Stimulated activated naive B cell treated with anti-CD40 and anti-IgM and Interleukin-4, amounts not matched to agents 10 μg/mL and 1 μg/mL and 100 μg/mL, for 72 hours (primary cell): ENCODE data around the gene SPATA24.
"Not testable (repeated sequence)": the region's sequence is repeated elsewhere in the genome, so short reads cannot be mapped to it uniquely, and the experiment has no call there.

Source experiments
- ATAC-seq, 2 donors: fragments of 150-1000 bp; cut with Tn5 transposase; replicated peaks; 2 replicates each; pipeline ENCODE4 v1.10.0; 2021; ENCODE audit warnings: moderate library complexity in 1 of 2
- DNase-seq: peaks from one replicate; pipeline ENCODE4 v3.0.0; 2021
- H3K27ac Mint-ChIP-seq: one replicate; pipeline ENCODE4 v1.8.0; 2022; ENCODE audit warnings: mild to moderate bottlenecking, mixed read lengths
- H3K27me3 Mint-ChIP-seq, 2 donors: one replicate each; pipeline ENCODE4 v1.8.0; 2022; ENCODE audit warnings: mixed read lengths in 2 of 2
- H3K36me3 Mint-ChIP-seq, 2 donors: one replicate each; pipeline ENCODE4 v1.8.0; 2022; ENCODE audit warnings: mixed read lengths in 2 of 2, mild to moderate bottlenecking in 1 of 2
- H3K4me1 Mint-ChIP-seq, 2 donors: one replicate each; pipeline ENCODE4 v1.8.0; 2022; ENCODE audit warnings: mixed read lengths in 2 of 2, mild to moderate bottlenecking in 1 of 2
- H3K4me3 Mint-ChIP-seq, 2 donors: one replicate each; pipeline ENCODE4 v1.8.0; 2022; ENCODE audit warnings: mild to moderate bottlenecking in 2 of 2, mixed read lengths in 2 of 2, moderate library complexity in 1 of 2
- H3K9me3 Mint-ChIP-seq, 2 donors: one replicate each; pipeline ENCODE4 v1.8.0; 2022; ENCODE audit warnings: mixed read lengths in 2 of 2, mild to moderate bottlenecking in 1 of 2

Gene SPATA24

DNA sequence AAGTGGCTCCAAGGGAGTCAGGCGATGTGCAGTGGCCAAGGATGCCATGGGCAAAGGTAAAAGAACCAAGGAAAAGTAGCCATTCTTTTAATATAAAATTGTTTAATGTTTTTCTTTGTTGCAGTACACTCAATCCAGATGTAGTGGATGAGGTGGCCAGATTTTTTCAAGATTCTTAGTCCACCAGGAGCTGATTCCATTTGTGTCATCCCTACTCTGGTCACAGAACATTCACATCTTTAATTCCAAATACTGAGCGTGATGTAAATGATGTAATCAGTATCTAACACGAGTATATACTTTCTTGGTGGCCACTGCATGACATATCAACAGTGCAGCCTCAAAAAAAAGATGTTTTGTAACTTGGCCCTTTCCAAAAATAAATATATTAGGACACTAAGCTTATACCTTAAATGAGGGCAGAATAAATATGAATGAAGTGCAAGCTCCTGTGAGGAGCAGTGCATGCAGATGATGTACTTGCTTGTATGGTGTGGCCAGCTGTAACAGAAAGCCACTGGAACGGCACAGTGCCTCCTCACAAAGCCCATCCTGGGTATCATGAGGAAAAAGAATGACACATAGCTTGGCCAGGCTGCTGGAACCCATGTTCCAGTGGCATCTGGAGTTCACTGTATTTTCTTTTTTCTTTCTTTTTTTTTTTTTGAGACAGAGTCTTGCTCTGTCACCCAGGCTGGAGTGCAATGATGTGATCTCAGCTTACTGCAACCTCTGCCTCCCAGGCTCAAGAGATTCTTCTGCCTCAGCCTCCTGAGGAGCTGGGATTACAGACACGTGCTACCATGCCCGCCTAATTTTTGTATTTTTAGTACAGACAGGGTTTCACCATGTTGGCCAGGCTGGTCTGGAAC is 6.5 kb upstream of the SPATA24 start:
- H3K27ac Mint-ChIP-seq = no peak overlapping the region
- peaks cover 16 to 29% of the 10 kb centered on the region in 2 donors for H3K4me1 Mint-ChIP-seq
- ATAC-seq (no peak), DNase-seq (no peak)
- H3K27me3 Mint-ChIP-seq = no peaks in the 10 kb centered on the region
- H3K9me3 Mint-ChIP-seq = no peaks in the 10 kb centered on the region
- H3K4me3 Mint-ChIP-seq = no peak overlapping the region
- peaks cover 11 to 19% of the 10 kb centered on the region in 2 donors for H3K36me3 Mint-ChIP-seq

DNA sequence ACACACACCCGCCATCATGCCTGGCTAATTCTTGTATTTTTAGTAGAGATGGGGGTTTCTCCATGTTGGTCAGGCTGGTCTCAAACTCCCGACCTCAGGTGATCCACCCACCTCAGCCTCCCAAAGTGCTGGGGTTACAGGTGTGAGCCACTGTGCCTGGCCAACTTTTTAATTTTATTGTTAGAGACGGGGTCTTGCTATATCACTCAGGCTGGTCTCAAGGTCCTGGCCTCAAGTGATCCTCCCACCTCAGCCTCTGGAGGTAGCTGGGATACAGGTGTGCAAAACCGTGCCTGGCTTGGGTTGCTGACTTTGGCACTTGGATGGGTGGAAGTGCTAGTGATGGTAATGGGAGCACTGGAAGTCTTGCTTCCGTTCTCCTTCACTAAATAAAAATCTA is 5.2 kb upstream of the SPATA24 start:
- Mint-ChIP-seq H3K4me1 (peaks cover 21 to 27% of the 10 kb centered on the region in 2 donors), H3K36me3 (peaks cover 14 to 19% of the 10 kb centered on the region in 2 donors), H3K27ac (peak overlapping the region; percentile 51)
- not testable (repeated sequence) for ATAC-seq, H3K4me3 Mint-ChIP-seq, DNase-seq, H3K9me3 Mint-ChIP-seq, H3K27me3 Mint-ChIP-seq

- Mint-ChIP-seq H3K4me3 (no peak overlapping the region), H3K27ac (peak overlapping the region; percentile 70), H3K36me3 (peaks cover 6 to 11% of the 10 kb centered on the region in 2 donors), H3K9me3 (peaks cover 0 to 1% of the 10 kb centered on the region in 2 donors), H3K27me3 (no peaks in the 10 kb centered on the region), H3K4me1 (peaks cover 24 to 34% of the 10 kb centered on the region in 2 donors)
- ATAC-seq (no peak), DNase-seq (no peak)
These were observed 4.3 kb upstream of the SPATA24 start for GRCh38 chr5:139408191-139408590.

GRCh38 chr5:139407517-139407916 is 3.6 kb upstream of the SPATA24 start:
- peak; percentile 62 to 64 for ATAC-seq
- Mint-ChIP-seq H3K27me3 (no peaks in the 10 kb centered on the region), H3K4me1 (peaks cover 30 to 41% of the 10 kb centered on the region in 2 donors), H3K4me3 (peak overlapping the region; percentile 4 to 28), H3K27ac (peak overlapping the region; percentile 70), H3K9me3 (peaks cover 0 to 1% of the 10 kb centered on the region in 2 donors), H3K36me3 (peaks cover 4% of the 10 kb centered on the region in 2 donors)
- DNase-seq = no peak

- Mint-ChIP-seq H3K36me3 (peaks cover 3 to 4% of the 10 kb centered on the region in 2 donors), H3K4me1 (peaks cover 30 to 44% of the 10 kb centered on the region in 2 donors), H3K4me3 (no peak overlapping the region), H3K9me3 (peaks cover 0 to 1% of the 10 kb centered on the region in 2 donors), H3K27me3 (no peaks in the 10 kb centered on the region), H3K27ac (peak overlapping the region; percentile 70)
- DNase-seq (no peak), ATAC-seq (no peak)
These were observed 3.1 kb upstream of the SPATA24 start for GRCh38 chr5:139406963-139407362.

GRCh38 chr5:139404484-139404840 is 573 bp upstream of the SPATA24 start:
- Mint-ChIP-seq H3K9me3 (peaks cover 0 to 1% of the 10 kb centered on the region in 2 donors), H3K36me3 (peaks cover 5 to 6% of the 10 kb centered on the region in 2 donors), H3K27me3 (no peaks in the 10 kb centered on the region), H3K4me3 (peak overlapping the region; percentile 85 to 87), H3K4me1 (peaks cover 35 to 50% of the 10 kb centered on the region in 2 donors), H3K27ac (peak overlapping the region; percentile 97)
- DNase-seq (no peak), ATAC-seq (no peak)

GRCh38 chr5:139403418-139403786 is 487 bp downstream of the SPATA24 start:
- no peak for ATAC-seq
- peaks cover 5 to 7% of the 10 kb centered on the region in 2 donors for H3K36me3 Mint-ChIP-seq

GRCh38 chr5:139402561-139403158 is 1.2 kb downstream of the SPATA24 start:
- peaks cover 7 to 9% of the 10 kb centered on the region in 2 donors for H3K36me3 Mint-ChIP-seq
- peak overlapping the region; percentile 97 for H3K27ac Mint-ChIP-seq
- no peaks in the 10 kb centered on the region for H3K27me3 Mint-ChIP-seq
- H3K4me1 Mint-ChIP-seq = peaks cover 38 to 50% of the 10 kb centered on the region in 2 donors
- H3K9me3 Mint-ChIP-seq = peaks cover 0 to 1% of the 10 kb centered on the region in 2 donors
- ATAC-seq = no peak
- peak overlapping the region; percentile 85 to 87 for H3K4me3 Mint-ChIP-seq
- DNase-seq = no peak

More at GRCh38 chr5:139403418-139403786, 487 bp downstream of the SPATA24 start:
- H3K27ac Mint-ChIP-seq = peak overlapping the region; percentile 97
- no peaks in the 10 kb centered on the region for H3K27me3 Mint-ChIP-seq
- H3K4me3 Mint-ChIP-seq = peak overlapping the region; percentile 85 to 87
- DNase-seq = no peak
- H3K4me1 Mint-ChIP-seq = peaks cover 41 to 56% of the 10 kb centered on the region in 2 donors
- peaks cover 0 to 1% of the 10 kb centered on the region in 2 donors for H3K9me3 Mint-ChIP-seq

DNA sequence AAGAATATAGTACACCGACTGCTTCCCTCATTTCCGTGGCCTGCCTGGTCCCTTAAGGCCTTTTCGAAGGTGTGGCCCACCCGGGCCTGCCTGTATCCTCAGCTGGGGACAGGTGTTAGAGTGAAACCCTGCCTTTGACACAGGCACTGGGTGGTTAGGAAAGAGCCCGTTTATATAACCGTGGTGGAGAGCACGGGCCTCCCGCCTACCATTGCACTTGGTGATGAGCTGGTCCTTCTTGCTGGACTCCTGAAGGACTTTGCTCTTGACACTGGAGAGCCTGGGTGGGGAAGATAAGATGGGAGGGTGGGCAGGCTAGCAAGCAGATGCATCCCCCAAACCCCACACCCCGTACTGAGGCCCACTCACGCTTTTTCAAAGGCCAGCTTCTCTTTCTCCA is 2.3 kb downstream of the SPATA24 start:
- no peak overlapping the region for H3K27ac Mint-ChIP-seq

GRCh38 chr5:139399501-139400121 is 4.3 kb downstream of the SPATA24 start:
- Mint-ChIP-seq H3K4me3 (peak overlapping the region; percentile 8 to 40), H3K27ac (peak overlapping the region; percentile 93), H3K4me1 (peaks cover 38 to 52% of the 10 kb centered on the region in 2 donors), H3K36me3 (peaks cover 24 to 27% of the 10 kb centered on the region in 2 donors), H3K27me3 (no peaks in the 10 kb centered on the region), H3K9me3 (peaks cover 0 to 1% of the 10 kb centered on the region in 2 donors)
- DNase-seq = no peak
- ATAC-seq = peak in 1 of 2 donors; percentile 47

More for the DNA sequence above, 2.3 kb downstream of the SPATA24 start:
- H3K27me3 Mint-ChIP-seq = no peaks in the 10 kb centered on the region
- no peak overlapping the region for H3K4me3 Mint-ChIP-seq
- DNase-seq (no peak), ATAC-seq (no peak)
- peaks cover 14 to 15% of the 10 kb centered on the region in 2 donors for H3K36me3 Mint-ChIP-seq
- H3K4me1 Mint-ChIP-seq = peaks cover 33 to 50% of the 10 kb centered on the region in 2 donors
- peaks cover 0 to 1% of the 10 kb centered on the region in 2 donors for H3K9me3 Mint-ChIP-seq

DNA sequence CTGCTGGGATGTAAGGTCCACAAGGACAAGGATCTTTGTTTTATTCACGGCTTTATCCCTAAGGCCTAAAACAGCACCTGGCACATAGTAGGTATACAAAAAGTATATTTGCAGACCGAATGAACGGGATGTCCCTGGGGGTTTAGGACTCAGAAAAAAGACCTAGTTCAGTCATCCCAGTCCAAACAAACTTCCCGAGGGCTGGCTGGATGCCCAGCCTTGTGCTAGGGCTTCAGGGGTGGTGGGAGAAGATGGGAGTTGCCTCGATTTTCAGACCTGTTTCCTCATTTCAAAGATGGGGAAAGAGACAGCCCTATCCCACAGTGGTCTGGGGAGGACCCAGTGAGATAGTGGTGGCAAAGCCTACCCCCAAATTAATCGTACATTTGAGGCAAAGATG is 6.0 kb downstream of the SPATA24 start:
- Mint-ChIP-seq H3K27ac (peak overlapping the region; percentile 42), H3K4me1 (peaks cover 28 to 50% of the 10 kb centered on the region in 2 donors), H3K9me3 (no peaks in the 10 kb centered on the region), H3K36me3 (peaks cover 24 to 25% of the 10 kb centered on the region in 2 donors), H3K27me3 (no peaks in the 10 kb centered on the region), H3K4me3 (no peak overlapping the region)
- DNase-seq (no peak), ATAC-seq (no peak)

DNA sequence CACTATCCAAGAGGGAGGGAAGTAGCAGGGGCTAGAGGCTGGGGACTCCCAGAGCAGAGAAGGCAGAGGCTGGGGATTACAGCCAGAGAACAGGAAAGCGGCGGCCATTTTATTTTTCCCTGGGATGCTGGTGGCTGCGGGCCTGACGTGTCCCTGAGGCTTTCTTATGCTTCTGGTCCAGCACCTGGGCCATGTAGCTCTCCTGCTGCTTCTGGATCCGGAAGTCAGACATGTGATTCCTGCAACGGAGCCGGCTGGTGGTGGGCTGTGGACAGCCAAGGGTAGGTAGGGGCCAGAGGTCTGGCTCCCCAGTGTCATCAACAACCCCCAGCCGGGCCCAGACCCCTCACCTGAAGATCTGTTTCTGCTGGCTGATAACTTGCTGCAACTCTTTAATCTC is 7.2 kb downstream of the SPATA24 start:
- H3K27me3 Mint-ChIP-seq = no peaks in the 10 kb centered on the region
- H3K27ac Mint-ChIP-seq = peak overlapping the region; percentile 33
- peaks cover 25 to 29% of the 10 kb centered on the region in 2 donors for H3K36me3 Mint-ChIP-seq
- no peak for ATAC-seq
- H3K9me3 Mint-ChIP-seq = no peaks in the 10 kb centered on the region
- DNase-seq = no peak
- peaks cover 30 to 48% of the 10 kb centered on the region in 2 donors for H3K4me1 Mint-ChIP-seq
- H3K4me3 Mint-ChIP-seq = no peak overlapping the region

DNA sequence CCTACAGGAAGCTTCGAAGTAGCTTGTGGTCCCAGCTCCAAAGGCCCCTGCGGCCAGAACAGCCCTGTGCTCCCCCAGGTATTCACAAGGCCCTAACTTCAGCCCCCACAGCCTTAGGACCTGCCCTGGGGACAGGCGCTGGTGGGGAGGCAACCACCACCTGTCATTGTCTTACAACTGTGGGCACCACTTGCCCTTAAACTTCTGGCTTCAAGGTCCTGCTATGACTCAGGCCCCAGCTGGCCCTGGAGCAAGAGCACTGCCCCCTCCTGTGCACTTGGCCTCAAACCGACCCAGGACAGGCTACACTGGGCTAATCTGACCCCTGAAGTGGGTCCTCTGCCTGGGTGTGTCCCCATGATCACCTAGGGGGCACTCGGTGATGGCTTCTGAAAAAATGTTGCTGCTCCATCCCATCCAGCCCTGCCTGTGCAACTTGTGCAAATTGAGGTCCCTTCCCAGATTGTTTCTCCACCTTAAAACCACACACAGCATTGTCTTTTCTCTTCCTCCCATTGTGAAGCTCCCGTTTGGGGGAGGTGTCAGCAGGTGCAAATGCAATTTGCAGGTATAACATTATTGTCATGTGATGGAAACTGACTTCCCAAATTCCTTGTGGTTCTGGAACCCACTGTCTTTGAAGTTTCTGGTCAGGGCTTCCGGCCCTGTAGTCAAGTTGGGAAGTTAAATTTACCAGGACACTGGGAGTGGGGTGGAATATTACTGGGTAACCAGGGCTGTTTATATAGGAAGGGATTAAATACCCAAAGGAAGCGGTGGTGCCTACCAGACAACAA is 7.8 kb downstream of the SPATA24 start:
- Mint-ChIP-seq H3K9me3 (no peaks in the 10 kb centered on the region), H3K36me3 (peaks cover 23 to 36% of the 10 kb centered on the region in 2 donors), H3K4me3 (peak overlapping the region in 1 of 2 donors; percentile 70), H3K27me3 (no peaks in the 10 kb centered on the region), H3K4me1 (peaks cover 36 to 55% of the 10 kb centered on the region in 2 donors), H3K27ac (peak overlapping the region; percentile 88)
- ATAC-seq = no peak
- DNase-seq = no peak
